Measurements from ENCODE around the gene HSPA1L.
A peak's percentile ranks its signal among the peaks of the same experiment; 100 is the strongest.
"Not testable (repeated sequence)": the region's sequence is repeated elsewhere in the genome, so short reads cannot be mapped to it uniquely, and the experiment has no call there.

HSPA1L gene

GRCh38 chr6:31815025-31815838 lies at the start of gene HSPA1L, which contains the start of gene HSPA1A:
Gene HSPA1L, minus strand, starts transcription at chr6:31815283. Its CDS starts 3,311 bp downstream, at chr6:31811972.
Gene HSPA1A, plus strand, starts transcription at chr6:31815543. Its CDS starts 214 bp downstream, at chr6:31815757.
- no peak for DNase-seq

GRCh38 chr6:31864818-31865204 lies 49.7 kb upstream of the HSPA1L start:
- DNase-seq = no peak

GRCh38 chr6:31864123-31864562 lies 49.1 kb upstream of the HSPA1L start:
- not testable (repeated sequence) for DNase-seq

DNA sequence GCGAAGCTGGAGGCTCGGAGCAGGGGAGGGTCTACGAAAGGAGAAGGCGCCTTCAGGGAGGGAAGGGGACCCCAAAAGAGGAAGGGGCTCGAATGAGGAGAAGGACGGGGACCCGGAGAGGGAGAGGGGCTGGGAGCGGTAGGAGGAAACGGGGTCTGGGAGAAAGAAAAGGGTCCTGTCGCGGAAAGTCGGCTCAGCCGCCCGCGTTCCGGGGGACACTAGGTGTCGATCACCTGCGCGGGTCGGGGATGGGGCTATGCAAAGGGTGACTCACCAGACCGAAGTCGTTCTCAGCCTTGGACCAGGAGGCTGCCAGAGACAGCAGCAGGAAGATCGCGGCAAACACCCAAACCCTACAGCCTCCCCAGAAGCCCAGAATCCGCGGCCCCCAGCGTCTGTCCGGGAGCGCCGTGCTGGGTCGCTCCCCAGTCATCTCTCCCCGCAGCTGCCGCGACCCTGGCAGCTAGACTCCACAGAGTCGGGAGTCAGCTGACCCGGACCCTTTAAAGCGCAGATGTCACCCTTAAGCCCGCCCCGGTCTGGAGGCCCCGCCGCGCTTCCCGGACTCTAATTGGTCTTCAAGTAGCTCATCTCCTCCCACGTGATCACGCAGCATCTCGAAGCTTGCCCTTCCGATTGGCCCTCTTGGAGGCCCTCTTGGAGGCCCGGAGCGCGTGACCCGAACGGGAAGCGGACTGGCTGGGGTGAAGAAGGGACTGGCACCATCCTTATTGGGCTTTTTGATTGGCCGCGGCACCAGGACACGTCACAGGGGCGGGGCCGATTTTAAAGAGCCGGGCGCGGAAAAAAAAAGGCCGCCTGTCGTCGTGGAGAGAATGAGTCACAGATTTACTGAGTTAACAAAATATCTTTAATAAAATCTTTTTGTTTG lies 47.5 kb upstream of the HSPA1L start, which contains the start of gene NEU1:
Gene NEU1 (minus strand): TSS at position 478 of the 892 bp plus-strand sequence. CDS start 45 bp downstream, at position 433.
- DNase-seq = peak; percentile 100

DNA sequence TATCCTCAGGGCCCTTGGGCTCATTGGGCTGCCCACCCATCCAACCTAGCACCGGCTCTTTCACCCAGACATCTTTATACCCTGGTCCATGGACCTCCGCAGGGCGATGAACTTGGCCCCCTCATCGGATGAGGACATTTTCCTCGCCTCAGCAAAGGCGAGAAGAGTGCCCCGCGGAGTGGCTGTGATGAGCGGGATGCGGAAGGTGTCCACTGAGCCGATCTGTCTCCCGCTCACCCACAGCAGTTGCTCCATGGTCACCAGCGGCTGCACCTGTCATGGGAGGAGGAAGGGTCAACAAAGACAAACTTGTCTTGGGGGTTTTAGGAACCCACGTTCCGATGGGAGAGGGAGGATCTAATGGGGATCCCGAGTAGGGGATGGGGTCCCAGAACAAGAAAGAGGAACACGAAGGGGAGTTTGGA lies 46.8 kb upstream of the HSPA1L start:
- no peak for DNase-seq

- DNase-seq = no peak
These were observed 46.1 kb upstream of the HSPA1L start for GRCh38 chr6:31861150-31861549.

DNA sequence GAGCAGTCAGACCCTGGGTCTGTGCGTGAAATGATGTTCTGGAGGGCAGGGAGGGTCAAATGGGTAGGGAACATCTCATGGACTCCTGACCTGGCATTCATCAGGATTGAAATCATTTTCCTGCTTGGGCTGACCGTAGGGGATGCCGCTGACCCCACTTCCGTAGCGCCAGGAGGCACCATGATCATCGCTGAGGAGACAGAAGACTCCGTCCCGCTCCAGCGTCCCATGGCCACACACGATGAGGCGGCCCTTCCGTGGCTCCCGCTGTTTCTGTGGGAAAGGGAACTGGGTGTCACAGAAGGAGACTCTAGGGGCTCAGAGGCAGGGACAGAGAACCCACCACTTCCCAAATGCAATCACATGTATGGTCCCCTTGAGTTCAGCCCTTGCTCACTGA lies 45.3 kb upstream of the HSPA1L start:
- DNase-seq = no peak

GRCh38 chr6:31859923-31860322 lies 44.8 kb upstream of the HSPA1L start:
- no peak for DNase-seq

DNA sequence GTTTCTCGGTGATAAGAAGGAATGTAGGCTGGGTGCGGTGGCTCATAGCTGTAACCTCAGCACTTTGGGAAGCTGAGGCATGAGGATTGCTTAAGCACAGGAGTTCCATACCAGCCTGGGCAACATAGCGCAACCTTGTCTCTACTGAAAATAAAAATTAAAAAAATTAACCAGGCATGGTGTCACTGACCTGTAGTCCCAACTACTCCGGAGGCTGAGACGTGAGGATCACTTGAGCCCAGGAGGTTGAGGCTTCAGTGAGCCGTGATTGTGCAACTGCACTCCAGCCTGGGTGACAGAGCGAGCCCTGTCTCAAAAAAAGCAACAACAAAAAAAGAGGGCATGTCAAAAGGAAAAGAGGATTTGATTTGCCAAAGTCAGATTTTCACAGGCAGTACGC lies 43.6 kb upstream of the HSPA1L start:
- DNase-seq = no peak

DNA sequence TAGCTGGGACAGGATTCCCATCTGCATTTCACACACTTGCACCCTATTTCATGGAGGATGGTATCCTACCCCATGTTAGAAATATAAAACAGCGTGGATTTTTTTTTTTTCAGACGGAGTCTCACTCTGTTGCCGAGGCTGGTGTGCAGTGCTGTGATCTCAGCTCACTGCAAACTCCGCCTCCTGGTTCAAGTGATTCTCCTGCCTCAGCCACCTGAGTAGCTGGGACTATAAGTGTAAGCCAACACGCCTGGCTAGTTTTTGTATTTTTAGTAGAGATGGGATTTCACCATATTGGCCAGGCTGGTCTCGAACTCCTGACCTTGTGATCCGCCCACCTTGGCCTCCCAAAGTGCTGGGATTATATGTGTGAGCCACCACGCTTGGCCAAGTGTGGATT lies 42.7 kb upstream of the HSPA1L start:
- not testable (repeated sequence) for DNase-seq

- not testable (repeated sequence) for DNase-seq
These were observed 37.1 kb upstream of the HSPA1L start for GRCh38 chr6:31851980-31852718.

- no peak for DNase-seq
These were observed 36.4 kb upstream of the HSPA1L start for GRCh38 chr6:31851485-31851832.

DNA sequence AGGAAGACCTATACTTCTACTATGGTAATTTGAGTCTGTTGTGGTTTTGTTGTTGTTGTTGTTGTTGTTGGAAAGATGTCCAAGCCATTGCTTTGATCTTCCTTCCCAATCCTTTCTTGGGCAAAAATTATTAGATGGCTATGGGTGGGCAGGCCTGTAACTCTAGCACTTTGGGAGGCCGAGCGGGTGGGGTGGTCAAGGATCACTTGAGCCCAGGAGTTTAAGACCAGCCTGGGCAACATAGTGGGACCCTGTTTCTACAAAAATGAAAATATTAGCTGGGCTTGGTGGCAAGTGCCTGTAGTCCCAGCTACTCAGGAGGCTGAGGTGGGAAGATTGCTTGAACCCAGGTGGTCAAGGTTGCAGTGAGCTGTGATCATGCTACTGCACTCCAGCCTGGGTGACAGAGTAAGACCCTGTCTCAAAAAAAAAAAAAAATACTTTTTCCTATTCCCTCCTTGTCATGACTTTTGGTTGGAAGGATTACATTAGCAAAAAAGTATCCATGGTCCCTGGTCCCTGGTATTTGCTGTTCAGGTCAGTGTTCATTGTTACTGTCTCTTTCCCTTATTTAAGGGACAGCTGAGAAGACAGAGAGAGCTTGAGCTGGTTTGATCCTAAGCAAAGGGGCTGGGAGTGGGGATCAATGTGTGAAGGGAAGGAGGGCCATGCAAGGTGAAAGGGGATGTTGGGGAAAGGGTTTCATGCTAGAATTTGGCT lies 35.8 kb upstream of the HSPA1L start:
- no peak for DNase-seq

GRCh38 chr6:31847276-31847978 lies 32.3 kb upstream of the HSPA1L start:
- no peak for DNase-seq

DNA sequence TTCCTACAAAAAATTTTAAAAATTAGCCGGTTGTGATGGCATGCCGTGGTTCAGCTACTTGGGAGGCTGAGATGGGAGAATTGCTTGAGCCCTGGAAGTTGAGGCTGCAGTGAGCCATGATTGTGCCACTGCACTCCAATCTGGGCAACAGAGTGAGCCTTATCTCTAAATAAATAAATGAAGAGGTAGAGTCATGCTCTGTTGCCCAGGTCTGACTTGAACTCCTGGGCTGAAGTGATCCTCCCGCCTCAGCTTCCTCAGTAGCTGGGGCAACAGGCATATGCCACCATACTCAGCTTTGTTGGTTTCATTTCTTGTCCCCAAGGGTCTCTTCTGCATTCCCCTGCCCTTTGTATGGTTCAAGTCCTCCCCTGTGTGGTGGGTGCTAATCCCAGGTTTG lies 29.4 kb upstream of the HSPA1L start:
- no peak for DNase-seq

DNA sequence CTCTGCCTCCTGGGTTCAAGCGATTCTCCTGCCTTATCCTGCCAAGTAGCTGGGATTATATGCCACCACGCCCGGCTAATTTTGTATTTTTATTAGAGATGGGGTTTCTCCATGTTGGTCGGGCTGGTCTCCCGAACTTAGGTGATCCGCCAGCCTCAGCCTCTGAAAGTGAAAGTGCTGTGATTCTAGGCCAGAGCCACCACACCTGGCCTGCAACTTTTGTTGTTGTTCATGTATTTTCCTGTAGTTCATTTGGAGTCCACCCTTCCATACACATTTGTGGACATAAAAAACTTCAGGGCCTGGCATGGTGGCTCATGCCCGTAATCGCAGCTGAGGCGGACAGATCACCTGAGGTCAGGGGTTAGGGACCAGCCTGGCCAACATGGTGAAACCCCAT lies 27.0 kb upstream of the HSPA1L start:
- no peak for DNase-seq

DNA sequence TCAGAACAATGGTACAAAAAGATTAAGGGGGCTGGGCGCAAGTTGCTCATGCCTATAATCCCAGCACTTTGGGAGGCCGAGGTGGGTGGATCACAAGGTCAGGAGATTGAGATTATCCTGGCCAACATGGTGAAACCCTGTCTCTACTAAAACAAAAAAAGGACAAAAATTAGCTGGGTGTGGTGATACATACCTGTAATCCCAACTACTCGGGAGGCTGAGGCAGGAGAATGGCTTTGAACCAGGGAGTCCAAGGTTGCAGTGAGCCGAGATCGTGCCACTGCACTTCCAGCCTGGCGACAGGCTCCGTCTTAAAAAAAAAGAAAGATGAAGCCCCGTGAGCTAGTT lies 24.7 kb upstream of the HSPA1L start:
- DNase-seq = not testable (repeated sequence)

DNA sequence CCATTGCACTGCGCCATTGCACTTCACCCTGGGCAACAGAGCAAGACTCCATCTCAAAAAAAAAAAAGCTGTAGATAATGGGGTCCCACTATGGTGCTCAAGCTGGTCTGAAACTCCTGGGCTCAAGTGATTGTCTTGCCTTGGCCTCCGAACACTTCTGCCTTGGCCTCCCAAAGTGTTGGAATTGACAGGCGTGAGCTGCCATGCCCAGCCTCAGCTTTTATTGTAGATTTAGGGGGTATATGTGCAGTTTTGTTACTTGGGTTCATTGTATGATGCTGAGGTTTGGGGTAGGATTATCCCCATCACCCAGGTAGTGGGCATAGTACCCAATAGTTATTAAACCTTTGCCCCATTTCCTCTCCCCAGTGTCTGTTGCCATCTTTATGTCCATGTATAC lies 23.9 kb upstream of the HSPA1L start:
- no peak for DNase-seq

- not testable (repeated sequence) for DNase-seq
These were observed 23.1 kb upstream of the HSPA1L start for GRCh38 chr6:31838114-31838553.

DNA sequence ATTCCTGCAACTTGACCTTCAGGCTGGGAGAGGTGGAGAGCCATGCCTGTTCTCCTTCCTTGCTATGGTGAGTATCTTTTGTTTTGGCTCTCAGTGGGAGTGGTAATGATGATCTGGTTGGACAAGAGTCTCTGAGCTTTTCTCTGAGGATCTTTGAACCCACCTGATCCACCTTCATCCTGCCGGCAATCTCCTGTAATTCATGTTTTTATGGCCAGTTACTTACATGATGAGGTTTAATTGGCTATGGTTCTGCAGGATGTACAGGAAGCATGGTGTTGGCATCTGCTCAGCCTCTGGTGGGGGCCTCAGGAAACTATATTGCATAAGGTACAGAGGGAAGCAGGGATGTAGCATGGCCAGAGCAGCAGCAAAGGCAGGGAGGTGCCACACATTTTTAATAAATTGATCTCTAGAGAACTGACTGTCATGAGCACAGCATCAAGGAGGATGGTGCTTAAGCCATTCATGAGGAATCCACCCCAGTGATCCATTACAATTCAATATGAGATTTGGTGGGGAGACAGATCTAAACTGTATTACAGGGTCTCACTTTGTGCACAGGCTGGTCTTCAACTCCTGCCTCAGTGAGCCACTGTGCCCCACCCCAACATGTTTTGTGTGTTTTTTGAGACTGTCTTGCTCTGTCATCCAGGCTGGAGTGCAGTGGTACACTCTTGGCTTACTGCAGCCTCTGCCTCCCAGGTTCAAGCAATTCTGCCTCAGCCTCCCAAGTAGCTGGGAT lies 22.5 kb upstream of the HSPA1L start:
- DNase-seq = peak; percentile 48
